Calu3 (cell line): Measurements from ENCODE around the gene SHROOM4. TPM values are rescaled to one million over a fixed set of nuclear protein-coding genes. Genes with fewer than 3 reads are reported as not detected.

Experiments used
- BruUV-seq: library from RNA; stranded (reverse); fragments of 400-500 nt; replicated peaks from 2 replicates; lab custom pipeline; 2021; lab: Mats Ljungman, UMichigan
- CTCF ChIA-PET: fragments of 300-600 bp; sonication (Branson Sonifier 250); formaldehyde crosslinking; loops from one replicate; lab custom pipeline; 2022; ENCODE audit warnings: antibody characterized with exemption; lab: Charles Lee
- DNase-seq: peaks from one replicate; pipeline ENCODE4 v3.0.0; 2022
- H3K27ac Mint-ChIP-seq: one replicate; pipeline ENCODE4 v1.8.0; 2022; ENCODE audit warnings: mixed read lengths; ENCODE audit not compliant: unreplicated experiment
- H3K27me3 Mint-ChIP-seq: one replicate; pipeline ENCODE4 v1.8.0; 2022; ENCODE audit warnings: mixed read lengths; ENCODE audit not compliant: unreplicated experiment
- H3K36me3 Mint-ChIP-seq: one replicate; pipeline ENCODE4 v1.8.0; 2022; ENCODE audit warnings: mild to moderate bottlenecking, moderate library complexity, mixed read lengths; ENCODE audit not compliant: insufficient read depth, unreplicated experiment
- H3K4me1 Mint-ChIP-seq: one replicate; pipeline ENCODE4 v1.8.0; 2022; ENCODE audit warnings: mild to moderate bottlenecking, low read depth, mixed read lengths; ENCODE audit not compliant: unreplicated experiment
- H3K4me3 Mint-ChIP-seq: one replicate; pipeline ENCODE4 v1.8.0; 2022; ENCODE audit warnings: mild to moderate bottlenecking, low read depth, moderate library complexity, mixed read lengths; ENCODE audit not compliant: unreplicated experiment
- H3K9me3 Mint-ChIP-seq: one replicate; pipeline ENCODE4 v1.8.0; 2022; ENCODE audit warnings: low read depth, mixed read lengths; ENCODE audit not compliant: unreplicated experiment
- CTCF ChIP-seq: fragments of 200-600 bp; IDR thresholded peaks from one replicate; pipeline ENCODE4 v1.8.0; 2022; ENCODE audit warnings: antibody characterized with exemption; ENCODE audit not compliant: unreplicated experiment
- intact Hi-C: fragments of 100-400 bp; cut with micrococcal nuclease; formaldehyde crosslinking; loops from one replicate; pipeline ENCODE4 v1.10.0; 2022; ENCODE audit not compliant: unreplicated experiment
- total RNA-seq: library from RNA; stranded (reverse); gene quantifications from 2 replicates; pipeline ENCODE4 v1.2.3, GENCODE V29; 2022

The SHROOM4 gene
- total RNA-seq, 1 experiment from 2014 or later = 3.2 TPM

GRCh38 chrX:50716706-50717105 lies 97.3 kb downstream of the SHROOM4 start:
- Mint-ChIP-seq H3K27me3 (no peaks in the 10 kb centered on the region), H3K27ac (no peak overlapping the region), H3K9me3 (no peaks in the 10 kb centered on the region)

GRCh38 chrX:50712777-50713176 lies 101.2 kb downstream of the SHROOM4 start:
- H3K27ac Mint-ChIP-seq = no peak overlapping the region
- no peaks in the 10 kb centered on the region for H3K9me3 Mint-ChIP-seq
- BruUV-seq = no TSS peak
- H3K27me3 Mint-ChIP-seq = no peaks in the 10 kb centered on the region
- no peak for TF ChIP-seq CTCF
- H3K4me1 Mint-ChIP-seq = peaks cover 12% of the 10 kb centered on the region
- H3K4me3 Mint-ChIP-seq = no peak overlapping the region
- CTCF ChIA-PET = no interaction called here
- intact Hi-C loops = no loop called here
- no peaks in the 10 kb centered on the region for H3K36me3 Mint-ChIP-seq
- DNase-seq = no peak

More at GRCh38 chrX:50716706-50717105, 97.3 kb downstream of the SHROOM4 start:
- no TSS peak for BruUV-seq
- CTCF ChIA-PET = no interaction called here
- no peak for DNase-seq
- no peak for TF ChIP-seq CTCF
- intact Hi-C loops = no loop called here
- H3K36me3 Mint-ChIP-seq = no peaks in the 10 kb centered on the region
- peaks cover 12% of the 10 kb centered on the region for H3K4me1 Mint-ChIP-seq
- no peak overlapping the region for H3K4me3 Mint-ChIP-seq

GRCh38 chrX:50711907-50712306 lies 102.1 kb downstream of the SHROOM4 start:
- BruUV-seq = no TSS peak
- no peaks in the 10 kb centered on the region for H3K9me3 Mint-ChIP-seq
- H3K36me3 Mint-ChIP-seq = no peaks in the 10 kb centered on the region
- CTCF ChIA-PET = no interaction called here
- no peaks in the 10 kb centered on the region for H3K27me3 Mint-ChIP-seq
- no peak for DNase-seq
- TF ChIP-seq CTCF = no peak
- H3K27ac Mint-ChIP-seq = no peak overlapping the region
- intact Hi-C loops = no loop called here
- peaks cover 20% of the 10 kb centered on the region for H3K4me1 Mint-ChIP-seq
- no peak overlapping the region for H3K4me3 Mint-ChIP-seq

GRCh38 chrX:50707955-50708699 lies 105.9 kb downstream of the SHROOM4 start:
- no peaks in the 10 kb centered on the region for H3K36me3 Mint-ChIP-seq
- H3K9me3 Mint-ChIP-seq = no peaks in the 10 kb centered on the region
- no peaks in the 10 kb centered on the region for H3K27me3 Mint-ChIP-seq
- intact Hi-C loops = no loop called here
- no peak for TF ChIP-seq CTCF
- BruUV-seq = no TSS peak
- DNase-seq = no peak
- H3K27ac Mint-ChIP-seq = no peak overlapping the region
- no peak overlapping the region for H3K4me3 Mint-ChIP-seq
- CTCF ChIA-PET = no interaction called here
- peaks cover 18% of the 10 kb centered on the region for H3K4me1 Mint-ChIP-seq
